ENCODE data around the gene LCLAT1. TPM values are rescaled to one million over a fixed set of nuclear protein-coding genes. Genes with fewer than 3 reads are reported as not detected.
A peak's percentile ranks its signal among the peaks of the same experiment; 100 is the strongest.

Gene LCLAT1
- total and polyA plus RNA-seq, 2 donors (not counting 1 experiment from before 2014, with no cell fraction given): 5.1 to 21.9 TPM

- Histone ChIP-seq H3K9me3 (ENCODE audit: control extremely low read depth in 1 of 3, control insufficient read depth in 2 of 3, insufficient read depth in 1 of 3, low read length in 2 of 3) (peaks cover 0 to 7% (median 0%) of the 10 kb centered on the region in 3 donors), H3K4me2 (replicated peaks; ENCODE audit: low read depth, low read length, poor library complexity, severe bottlenecking) (peak overlapping the region; percentile 32), H3K4me3 (ENCODE audit: control extremely low read depth in 1 of 5, extremely low read depth in 1 of 5, insufficient read depth in 1 of 5, low read depth in 2 of 5, low read length in 4 of 5) (no peak overlapping the region), H3K9ac (ENCODE audit: low read length) (no peak overlapping the region), H3K4me1 (ENCODE audit: control insufficient read depth in 2 of 2, insufficient read depth in 2 of 2, low read length in 2 of 2) (peaks cover 31 to 36% of the 10 kb centered on the region in 2 donors), H3K36me3 (replicated peaks in 1 of 2; ENCODE audit: control extremely low read depth in 1 of 2, control insufficient read depth in 1 of 2, extremely low read depth in 1 of 2, insufficient read depth in 2 of 2, low read length in 1 of 2) (no peaks in the 10 kb centered on the region), H4K20me1 (ENCODE audit: control insufficient read depth, insufficient read depth, low read length, poor library complexity, severe bottlenecking) (no peaks in the 10 kb centered on the region), H2AFZ (ENCODE audit: insufficient read depth, low read depth, low read length, poor library complexity, severe bottlenecking) (no peak overlapping the region), H3K27me3 (replicated peaks in 1 of 4; ENCODE audit: control extremely low read depth in 1 of 4, control insufficient read depth in 3 of 4, insufficient read depth in 4 of 4, low read length in 3 of 4) (no peaks in the 10 kb centered on the region), H3K27ac (ENCODE audit: low read length in 2 of 2) (peak overlapping the region in 1 of 2 donors; percentile 69), H3K79me2 (ENCODE audit: control insufficient read depth, insufficient read depth, low read length) (peaks cover 60% of the 10 kb centered on the region)
- POLR2A ChIA-PET: no interaction called here
- TF ChIP-seq EZH2 (IDR thresholded peaks at IDR 0.05; ENCODE audit: borderline replicate concordance, insufficient read depth, low read depth, low read length, poor library complexity, severe bottlenecking): no peak
- TF ChIP-seq CTCF (IDR thresholded peaks at IDR 0.05): no peak
- intact Hi-C loops (cut with micrococcal nuclease): loop anchor here (2.0 kb wide), 1 partner anchor 15 kb away; the partner anchor contains the start of gene LCLAT1
- WGBS (ENCODE audit: insufficient coverage): 83% methylated on average over 1 of the region's 4 CpGs
- H3K27ac Mint-ChIP-seq: peak overlapping the region; percentile 66
- no peaks in the 10 kb centered on the region for H3K9me3 Mint-ChIP-seq (ENCODE audit: insufficient read depth)
- peak overlapping the region; percentile 54 for H3K4me3 Mint-ChIP-seq
- H3K4me1 Mint-ChIP-seq: peaks cover 56% of the 10 kb centered on the region
- CTCF ChIA-PET: interaction anchor here (0.8 to 1.1 kb wide), 2 partner anchors 12 to 13 kb away, joined by 3 to 6 read pairs; no protein-coding TSS in a partner anchor
- DNase-seq (no peak), ATAC-seq (ENCODE audit: low read depth) (no peak)
- no peaks in the 10 kb centered on the region for H3K27me3 Mint-ChIP-seq
Observed at GRCh38 chr2:30462131-30462857, 15.2 kb downstream of the LCLAT1 start.

- TF ChIP-seq CTCF (IDR thresholded peaks at IDR 0.05): no peak
- TF ChIP-seq EZH2 (IDR thresholded peaks at IDR 0.05; ENCODE audit: borderline replicate concordance, insufficient read depth, low read depth, low read length, poor library complexity, severe bottlenecking): no peak
- H3K27ac ChIP-seq (ENCODE audit: low read length in 2 of 2): no peak overlapping the region
- ChIA-PET POLR2A (no interaction called here), CTCF (no interaction called here)
- intact Hi-C loops (cut with micrococcal nuclease): loop anchor here (2.0 kb wide), 1 partner anchor 17 kb away; the partner anchor contains the start of gene LCLAT1
- H3K79me2 ChIP-seq (ENCODE audit: control insufficient read depth, insufficient read depth, low read length): peaks cover 51% of the 10 kb centered on the region
- H4K20me1 ChIP-seq (ENCODE audit: control insufficient read depth, insufficient read depth, low read length, poor library complexity, severe bottlenecking): no peaks in the 10 kb centered on the region
- Mint-ChIP-seq H3K4me1 (peaks cover 52% of the 10 kb centered on the region), H3K27ac (no peak overlapping the region), H3K9me3 (ENCODE audit: insufficient read depth) (no peaks in the 10 kb centered on the region), H3K27me3 (no peaks in the 10 kb centered on the region), H3K4me3 (no peak overlapping the region)
- DNase-seq: no peak
- peaks cover 0 to 7% (median 0%) of the 10 kb centered on the region in 3 donors for H3K9me3 ChIP-seq (ENCODE audit: control extremely low read depth in 1 of 3, control insufficient read depth in 2 of 3, insufficient read depth in 1 of 3, low read length in 2 of 3)
- no peak overlapping the region for H3K9ac ChIP-seq (ENCODE audit: low read length)
- no peaks in the 10 kb centered on the region for H3K36me3 ChIP-seq (replicated peaks in 1 of 2; ENCODE audit: control extremely low read depth in 1 of 2, control insufficient read depth in 1 of 2, extremely low read depth in 1 of 2, insufficient read depth in 2 of 2, low read length in 1 of 2)
- no peak overlapping the region for H2AFZ ChIP-seq (ENCODE audit: insufficient read depth, low read depth, low read length, poor library complexity, severe bottlenecking)
- H3K4me2 ChIP-seq (replicated peaks; ENCODE audit: low read depth, low read length, poor library complexity, severe bottlenecking): no peak overlapping the region
- WGBS (ENCODE audit: insufficient coverage): no CpG with 5 or more reads among the region's 2 CpGs
- peaks cover 25 to 32% of the 10 kb centered on the region in 2 donors for H3K4me1 ChIP-seq (ENCODE audit: control insufficient read depth in 2 of 2, insufficient read depth in 2 of 2, low read length in 2 of 2)
- no peak overlapping the region for H3K4me3 ChIP-seq (ENCODE audit: control extremely low read depth in 1 of 5, extremely low read depth in 1 of 5, insufficient read depth in 1 of 5, low read depth in 2 of 5, low read length in 4 of 5)
- no peak for ATAC-seq (ENCODE audit: low read depth)
- H3K27me3 ChIP-seq (replicated peaks in 1 of 4; ENCODE audit: control extremely low read depth in 1 of 4, control insufficient read depth in 3 of 4, insufficient read depth in 4 of 4, low read length in 3 of 4): no peaks in the 10 kb centered on the region
Observed at GRCh38 chr2:30463535-30463934, 16.5 kb downstream of the LCLAT1 start.

Data from B cell (primary cell).